ENCODE measurements around the gene PRMT9.

- TF ChIP-seq CTCF (IDR thresholded peaks at IDR 0.05) (no peak), EZH2 (IDR thresholded peaks at IDR 0.05; ENCODE audit: borderline replicate concordance, insufficient read depth, low read depth, low read length, poor library complexity, severe bottlenecking) (no peak)
Measured at GRCh38 chr4:147638365-147638764, 45.6 kb downstream of the PRMT9 start.

All from B cell (primary cell).